HCT116 (cell line): ENCODE measurements around the gene UACA.

Experiments
- CTCF ChIP-seq, 3 experiments: fragments of 200-600 bp in 1 of 3; sonication (generic) in 1 of 3; IDR thresholded peaks in 2 of 3; conservative IDR thresholded peaks in 1 of 3; 2 replicates each; pipeline ENCODE4 v1.5.1; 2012 to 2017; ENCODE audit warnings: low read depth in 2 of 3, low read length in 2 of 3, antibody characterized with exemption in 1 of 3, borderline replicate concordance in 1 of 3, control low read depth in 1 of 3, mild to moderate bottlenecking in 1 of 3, mixed read lengths in 1 of 3, mixed run types in 1 of 3, moderate library complexity in 1 of 3; ENCODE audit not compliant: insufficient read depth in 1 of 3
- EZH2 ChIP-seq: fragments of 200-600 bp; sonication (generic); IDR thresholded peaks from 2 replicates; pipeline ENCODE4 v1.6.1; 2017; ENCODE audit warnings: antibody characterized with exemption, mixed run types
- POLR2AphosphoS5 ChIP-seq: IDR thresholded peaks from 2 replicates; pipeline ENCODE4 v1.6.1; 2011; ENCODE audit warnings: mild to moderate bottlenecking, low read depth, low read length, moderate library complexity
- SIN3A ChIP-seq: IDR thresholded peaks from 2 replicates; pipeline ENCODE4 v1.6.1; 2012; ENCODE audit warnings: low read depth
- SP1 ChIP-seq: IDR thresholded peaks from 2 replicates; pipeline ENCODE4 v1.6.1; 2012; ENCODE audit warnings: low read depth
- ZFX ChIP-seq: fragments of 450-650 bp; IDR thresholded peaks from 2 replicates; pipeline ENCODE4 v1.6.1; 2017

- no peak for TF ChIP-seq CTCF (IDR thresholded peaks at IDR 0.05 in 2 of 3, conservative IDR thresholded peaks at IDR 0.05 in 1 of 3; ENCODE audit: borderline replicate concordance in 1 of 3, insufficient read depth in 1 of 3, low read depth in 2 of 3, low read length in 2 of 3)
- TF ChIP-seq SIN3A: no peak
- no peak for TF ChIP-seq EZH2
- no peak for TF ChIP-seq POLR2AphosphoS5
- no peak for TF ChIP-seq SP1
- TF ChIP-seq ZFX: no peak
Observed at GRCh38 chr15:70628549-70628896, 134.8 kb downstream of the UACA start.
